Measurements from ENCODE around the gene TEKTIP1. TPM values are rescaled to one million over a fixed set of nuclear protein-coding genes. Genes with fewer than 3 reads are reported as not detected.

The TEKTIP1 gene
- total RNA-seq, 1 experiment from 2014 or later, result 1.3 TPM

- no peak within 1 kb of the TSS for H4K91ac ChIP-seq (ENCODE audit: insufficient read length, low read depth, low read length)
- H2AK5ac ChIP-seq (ENCODE audit: insufficient read length, low read length), result no peak within 1 kb of the TSS
- H3K4me1 ChIP-seq (ENCODE audit: insufficient read depth, low read length), result no peaks in the 10 kb centered on the region; the same call in 1 of the 2 replicates
- no peaks in the 10 kb centered on the region for H4K20me1 ChIP-seq (ENCODE audit: control insufficient read depth, insufficient read depth, insufficient read length)
- no peaks in the 10 kb centered on the region; the same call in 1 of the 2 replicates for H3K27me3 ChIP-seq (ENCODE audit: insufficient read depth, low read length)
- H3K4me2 ChIP-seq (ENCODE audit: insufficient read depth, insufficient read length, low read length), result peak within 1 kb of the TSS; percentile 45
- no peak within 1 kb of the TSS; the same call in 1 of the 2 replicates for H3K14ac ChIP-seq (ENCODE audit: insufficient read depth, low read length)
- TF ChIP-seq CTCF (conservative IDR thresholded peaks at IDR 0.05), result no peak
- H3K9me3 ChIP-seq (ENCODE audit: control insufficient read depth, low read depth, low read length), result no peaks in the 10 kb centered on the region
- H3K27ac ChIP-seq (ENCODE audit: insufficient read length, low read depth, low read length), result no peak within 1 kb of the TSS
- WGBS (ENCODE audit: extremely low coverage, insufficient read length, low lambda C conversion rate), result no CpG with 5 or more reads among the region's 84 CpGs
- H2BK20ac ChIP-seq (ENCODE audit: low read depth, low read length, poor library complexity, severe bottlenecking), result no peak within 1 kb of the TSS
- no peak within 1 kb of the TSS for H2BK120ac ChIP-seq (ENCODE audit: low read depth, low read length, poor library complexity, severe bottlenecking)
- Mint-ChIP-seq H3K4me1 (no peaks in the 10 kb centered on the region), H3K27me3 (ENCODE audit: low read depth) (peaks cover 65% of the 10 kb centered on the region), H3K9me3 (peaks cover 4% of the 10 kb centered on the region in 2 experiments), H3K4me3 (peak within 1 kb of the TSS; percentile 29 to 68), H3K27ac (no peak within 1 kb of the TSS), H3K36me3 (ENCODE audit: insufficient read depth in 1 of 3, low read depth in 3 of 3) (no peaks in the 10 kb centered on the region; a peak in 1 of 7 replicates)
- no peak within 1 kb of the TSS for H2AFZ ChIP-seq (ENCODE audit: low read length)
- H2BK15ac ChIP-seq (ENCODE audit: low read depth, low read length), result no peak within 1 kb of the TSS
- peaks cover 3% of the 10 kb centered on the region for H3K23me2 ChIP-seq (ENCODE audit: insufficient read length, low read depth, low read length, poor library complexity, severe bottlenecking)
- no peak within 1 kb of the TSS for H3K4ac ChIP-seq (ENCODE audit: low read depth, low read length)
- H4K5ac ChIP-seq (ENCODE audit: insufficient read length, low read depth, low read length), result no peak within 1 kb of the TSS
- DNase-seq, result no peak
- no peak within 1 kb of the TSS for H2BK12ac ChIP-seq (ENCODE audit: insufficient read length, low read depth, low read length)
- H3K9ac ChIP-seq (ENCODE audit: extremely low read depth, insufficient read length, low read length), result no peak within 1 kb of the TSS
- no peak within 1 kb of the TSS for H2BK5ac ChIP-seq (ENCODE audit: insufficient read length, low read length)
- H3K79me1 ChIP-seq (ENCODE audit: insufficient read depth, low read depth, low read length, poor library complexity, severe bottlenecking), result no peaks in the 10 kb centered on the region
- no peak within 1 kb of the TSS for H3K18ac ChIP-seq (ENCODE audit: insufficient read length, low read depth, low read length)
- H4K8ac ChIP-seq (replicated peaks; ENCODE audit: insufficient read length, low read depth, low read length), result no peak within 1 kb of the TSS
- H3K79me2 ChIP-seq (ENCODE audit: insufficient read depth, low read length), result no peaks in the 10 kb centered on the region
- no peak within 1 kb of the TSS for H3K56ac ChIP-seq (ENCODE audit: insufficient read length, low read depth, low read length)
- H3K23ac ChIP-seq (ENCODE audit: insufficient read length, low read depth, low read length), result no peak within 1 kb of the TSS
- H3T11ph ChIP-seq (ENCODE audit: low read length), result no peak within 1 kb of the TSS
These were observed 46.5 kb downstream of the TEKTIP1 start, which contains the start of gene GIPC3 for GRCh38 chr19:3585301-3586126. Gene GIPC3, plus strand, starts transcription at chr19:3585478. Its CDS starts 120 bp downstream, at chr19:3585598.
